ENCODE results near the gene TM4SF1. TPM values are rescaled to one million over a fixed set of nuclear protein-coding genes. Genes with fewer than 3 reads are reported as not detected.

The TM4SF1 gene
- total RNA-seq, 2 donors from 2014 or later, result 104 to 168 TPM

DNA sequence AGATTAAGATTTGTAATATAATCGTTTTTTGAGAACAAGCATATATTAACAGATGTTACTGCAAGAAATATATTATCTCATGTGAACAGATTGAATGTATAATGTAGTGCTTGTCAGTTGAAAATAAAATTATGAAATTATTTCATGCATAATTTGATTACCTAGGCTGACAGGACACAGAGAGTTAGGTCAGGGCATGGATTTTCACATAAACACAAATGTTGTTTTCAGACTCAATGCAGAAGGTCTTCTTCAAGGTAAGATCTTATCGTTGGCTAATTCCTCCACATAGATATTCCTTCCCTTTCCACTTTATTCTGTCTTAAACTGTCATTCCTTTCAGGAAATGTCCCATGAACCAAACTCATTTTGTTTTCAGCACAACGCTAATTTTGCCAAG lies 20.1 kb upstream of the TM4SF1 start:
- ATAC-seq (no peak), DNase-seq (no peak)
- WGBS, 2 donors, result 66 to 70% methylated on average over 3 of the region's 3 CpGs
- Histone ChIP-seq H3K4me1 (peaks cover 72% of the 10 kb centered on the region), H3K36me3 (replicated peaks in 1 of 2; ENCODE audit: insufficient read depth in 1 of 2, low read depth in 2 of 2) (no peaks in the 10 kb centered on the region), H3K27ac (no peak overlapping the region), H3K9me3 (no peaks in the 10 kb centered on the region), H3K4me3 (no peak overlapping the region), H3K27me3 (no peaks in the 10 kb centered on the region)
- intact Hi-C loops (cut with DNase I), result loop anchor here (10.0 kb wide), 1 partner anchor 87 kb away; no protein-coding TSS in a partner anchor
- TF ChIP-seq, protein P1, sequence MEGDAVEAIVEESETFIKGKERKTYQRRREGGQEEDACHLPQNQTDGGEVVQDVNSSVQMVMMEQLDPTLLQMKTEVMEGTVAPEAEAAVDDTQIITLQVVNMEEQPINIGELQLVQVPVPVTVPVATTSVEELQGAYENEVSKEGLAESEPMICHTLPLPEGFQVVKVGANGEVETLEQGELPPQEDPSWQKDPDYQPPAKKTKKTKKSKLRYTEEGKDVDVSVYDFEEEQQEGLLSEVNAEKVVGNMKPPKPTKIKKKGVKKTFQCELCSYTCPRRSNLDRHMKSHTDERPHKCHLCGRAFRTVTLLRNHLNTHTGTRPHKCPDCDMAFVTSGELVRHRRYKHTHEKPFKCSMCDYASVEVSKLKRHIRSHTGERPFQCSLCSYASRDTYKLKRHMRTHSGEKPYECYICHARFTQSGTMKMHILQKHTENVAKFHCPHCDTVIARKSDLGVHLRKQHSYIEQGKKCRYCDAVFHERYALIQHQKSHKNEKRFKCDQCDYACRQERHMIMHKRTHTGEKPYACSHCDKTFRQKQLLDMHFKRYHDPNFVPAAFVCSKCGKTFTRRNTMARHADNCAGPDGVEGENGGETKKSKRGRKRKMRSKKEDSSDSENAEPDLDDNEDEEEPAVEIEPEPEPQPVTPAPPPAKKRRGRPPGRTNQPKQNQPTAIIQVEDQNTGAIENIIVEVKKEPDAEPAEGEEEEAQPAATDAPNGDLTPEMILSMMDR (IDR thresholded peaks at IDR 0.05), result no peak
- TF ChIP-seq POLR2A (IDR thresholded peaks at IDR 0.05), result no peak

DNA sequence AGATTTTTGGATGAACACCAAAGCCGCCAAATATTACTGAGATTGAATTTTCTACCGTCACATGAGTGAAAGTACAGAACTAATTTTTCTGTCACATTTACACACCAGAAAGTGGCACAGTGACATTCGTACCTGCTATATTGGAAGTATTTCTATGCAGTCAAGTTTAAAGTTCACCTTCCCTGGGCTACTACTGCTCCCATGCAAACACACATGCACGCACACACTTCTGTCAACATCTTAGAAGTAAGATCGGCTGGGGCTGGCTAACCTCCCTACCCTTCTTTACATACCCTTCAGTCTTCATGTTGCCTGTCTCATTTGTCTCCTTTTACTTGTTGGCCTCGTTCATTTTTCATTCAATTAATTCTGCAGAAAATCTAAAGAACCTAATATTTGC lies 19.0 kb upstream of the TM4SF1 start:
- no peak for TF ChIP-seq POLR2A (IDR thresholded peaks at IDR 0.05)
- TF ChIP-seq, protein P1 (IDR thresholded peaks at IDR 0.05), result no peak
- ATAC-seq, result no peak
- intact Hi-C loops (cut with DNase I), result loop anchor here (10.0 kb wide), 1 partner anchor 88 kb away; no protein-coding TSS in a partner anchor
- Histone ChIP-seq H3K4me3 (no peak overlapping the region), H3K36me3 (replicated peaks in 1 of 2; ENCODE audit: insufficient read depth in 1 of 2, low read depth in 2 of 2) (no peaks in the 10 kb centered on the region), H3K4me1 (peaks cover 72% of the 10 kb centered on the region), H3K9me3 (no peaks in the 10 kb centered on the region), H3K27me3 (no peaks in the 10 kb centered on the region), H3K27ac (peak overlapping the region; percentile 46 to 67 (median 60))
- 71 to 72% methylated on average over 6 of the region's 6 CpGs for WGBS, 2 donors
- DNase-seq, result no peak

- Histone ChIP-seq H3K9me3 (no peaks in the 10 kb centered on the region), H3K4me3 (no peak overlapping the region), H3K27ac (peak overlapping the region; percentile 46 to 67 (median 60)), H3K36me3 (replicated peaks in 1 of 2; ENCODE audit: insufficient read depth in 1 of 2, low read depth in 2 of 2) (no peaks in the 10 kb centered on the region), H3K27me3 (no peaks in the 10 kb centered on the region), H3K4me1 (peaks cover 72% of the 10 kb centered on the region)
- intact Hi-C loops (cut with DNase I), result loop anchor here (10.0 kb wide), 1 partner anchor 89 kb away; no protein-coding TSS in a partner anchor
- DNase-seq (peak; percentile 62 to 73 (median 68)), ATAC-seq (peak; percentile 28)
- WGBS, 2 donors, result 13 to 30% methylated on average over 4 of the region's 4 CpGs
- TF ChIP-seq, protein P1 (IDR thresholded peaks at IDR 0.05), result no peak
- no peak for TF ChIP-seq POLR2A (IDR thresholded peaks at IDR 0.05)
Measured at GRCh38 chr3:149395107-149396089, 17.9 kb upstream of the TM4SF1 start.

- Histone ChIP-seq H3K9me3 (no peaks in the 10 kb centered on the region), H3K27ac (peak overlapping the region in 2 of 4 donors; percentile 15 to 18), H3K4me3 (no peak overlapping the region), H3K36me3 (replicated peaks in 1 of 2; ENCODE audit: insufficient read depth in 1 of 2, low read depth in 2 of 2) (no peaks in the 10 kb centered on the region), H3K27me3 (no peaks in the 10 kb centered on the region), H3K4me1 (peaks cover 65% of the 10 kb centered on the region)
- ATAC-seq, result peak; percentile 90
- WGBS, 2 donors, result 32 to 34% methylated on average over 4 of the region's 4 CpGs
- intact Hi-C loops (cut with DNase I), result loop anchor here (10.0 kb wide), 1 partner anchor 91 kb away; no protein-coding TSS in a partner anchor
- peak; percentile 86 to 90 (median 87) for DNase-seq
- TF ChIP-seq POLR2A (IDR thresholded peaks at IDR 0.05), result no peak
- TF ChIP-seq, protein P1 (IDR thresholded peaks at IDR 0.05), result peak; percentile 66 to 97 (median 93)
Measured at GRCh38 chr3:149393345-149394160, 16.1 kb upstream of the TM4SF1 start.

All from body of pancreas (tissue), 4 donors.